NK-92 (cell line): ENCODE data around the gene MYLK.
"Not testable (repeated sequence)": the region's sequence is repeated elsewhere in the genome, so short reads cannot be mapped to it uniquely, and the experiment has no call there.

Source experiments
- DNase-seq: peaks from one replicate; lab custom pipeline; 2025; ENCODE audit not compliant: unreplicated experiment; lab: John Stamatoyannopoulos, UW

Gene MYLK

GRCh38 chr3:123884203-123884831 is at the start of gene MYLK:
MYLK (minus strand) TSS chr3:123884332; CDS start chr3:123793841, 90,491 bp downstream.
- DNase-seq = no peak

- no peak for DNase-seq
Measured at GRCh38 chr3:123930445-123930844, 46.3 kb upstream of the MYLK start.

- DNase-seq = no peak
Measured at GRCh38 chr3:123929325-123929724, 45.2 kb upstream of the MYLK start.

GRCh38 chr3:123926396-123926795 is 42.3 kb upstream of the MYLK start:
- no peak for DNase-seq

- DNase-seq = no peak
Measured at GRCh38 chr3:123920868-123921267, 36.7 kb upstream of the MYLK start.

- DNase-seq = no peak
Measured at GRCh38 chr3:123920383-123920782, 36.3 kb upstream of the MYLK start.

GRCh38 chr3:123919353-123919752 is 35.2 kb upstream of the MYLK start:
- no peak for DNase-seq

- no peak for DNase-seq
Measured at GRCh38 chr3:123914829-123915228, 30.7 kb upstream of the MYLK start.

- no peak for DNase-seq
Measured at GRCh38 chr3:123909785-123910184, 25.7 kb upstream of the MYLK start.

GRCh38 chr3:123907720-123908119 is 23.6 kb upstream of the MYLK start:
- DNase-seq = no peak

- no peak for DNase-seq
Measured at GRCh38 chr3:123899300-123899865, 15.3 kb upstream of the MYLK start.

GRCh38 chr3:123893012-123893411 is 8.9 kb upstream of the MYLK start:
- no peak for DNase-seq

- no peak for DNase-seq
Measured at GRCh38 chr3:123892195-123892594, 8.1 kb upstream of the MYLK start.

- not testable (repeated sequence) for DNase-seq
Measured at GRCh38 chr3:123890991-123891390, 6.9 kb upstream of the MYLK start.

GRCh38 chr3:123890162-123890561 is 6.0 kb upstream of the MYLK start:
- not testable (repeated sequence) for DNase-seq

- DNase-seq = no peak
Measured at GRCh38 chr3:123884993-123885392, 861 bp upstream of the MYLK start.

- no peak for DNase-seq
Measured at GRCh38 chr3:123883701-123884202, 380 bp downstream of the MYLK start.

GRCh38 chr3:123883111-123883510 is 1.0 kb downstream of the MYLK start:
- DNase-seq = no peak

- no peak for DNase-seq
Measured at GRCh38 chr3:123881771-123882170, 2.4 kb downstream of the MYLK start.

GRCh38 chr3:123880998-123881561 is 3.1 kb downstream of the MYLK start:
- DNase-seq = no peak

- no peak for DNase-seq
Measured at GRCh38 chr3:123878807-123879206, 5.3 kb downstream of the MYLK start.

- DNase-seq = no peak
Measured at GRCh38 chr3:123877965-123878364, 6.2 kb downstream of the MYLK start.
